Measurements from ENCODE around the gene KIAA1328. TPM values are rescaled to one million over a fixed set of nuclear protein-coding genes. Genes with fewer than 3 reads are reported as not detected.

The KIAA1328 gene
- total and polyA plus RNA-seq, 4 experiments from 2014 or later, result 6.9 to 15.7 (median 12.8) TPM

DNA sequence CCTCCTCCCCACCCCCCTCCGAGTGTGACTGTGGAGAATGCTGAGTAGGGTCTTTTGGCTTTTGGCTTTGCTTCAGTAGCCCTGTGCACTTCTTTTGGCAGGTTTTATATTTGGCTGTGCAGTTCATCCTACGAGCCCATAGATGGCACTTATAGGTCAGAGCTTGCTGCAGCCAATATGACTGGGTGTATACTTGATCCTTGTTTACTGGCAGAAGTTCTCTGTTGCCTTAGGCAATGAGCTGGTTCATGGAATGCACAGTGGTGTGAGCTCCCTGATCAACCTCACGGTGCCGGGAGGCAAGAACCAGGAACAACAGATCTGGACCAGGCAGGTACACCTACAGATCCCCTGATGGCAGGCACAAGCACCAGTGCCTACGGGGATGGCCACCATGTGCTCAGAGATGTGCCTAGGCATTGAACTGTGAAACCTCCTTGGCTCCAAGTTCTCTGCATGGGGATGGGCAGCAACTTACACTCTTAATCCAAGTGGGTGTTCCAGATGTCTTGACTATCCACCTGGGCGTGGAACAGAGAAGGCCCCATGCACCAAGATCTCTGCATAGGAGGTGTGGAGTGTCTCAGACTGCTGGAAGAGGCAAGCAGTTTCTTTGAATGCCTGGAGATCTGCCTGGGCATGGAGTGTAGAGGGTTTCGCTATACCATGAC lies 190.4 kb downstream of the KIAA1328 start:
- no peaks in the 10 kb centered on the region for H3K27me3 ChIP-seq (ENCODE audit: insufficient read depth, low read length)
- Mint-ChIP-seq H3K4me1 (no peaks in the 10 kb centered on the region), H3K9me3 (peaks cover 10 to 65% (median 62%) of the 10 kb centered on the region in 8 donors), H3K27ac (no peak overlapping the region), H3K27me3 (no peaks in the 10 kb centered on the region), H3K4me3 (no peak overlapping the region), H3K36me3 (peaks cover 52 to 63% of the 10 kb centered on the region in 2 donors)
- DNase-seq, result no peak
- intact Hi-C loops (cut with micrococcal nuclease), result no loop called here
- CTCF ChIA-PET (ENCODE audit: partially characterized antibody), result no interaction called here
- no peaks in the 10 kb centered on the region for H3K9me3 ChIP-seq (ENCODE audit: control insufficient read depth in 1 of 2, low read length in 2 of 2)
- POLR2A ChIA-PET (ENCODE audit: partially characterized antibody), result no interaction called here
- no peaks in the 10 kb centered on the region for H3K36me3 ChIP-seq (ENCODE audit: insufficient read depth, low read length)
- H3K4me1 ChIP-seq (ENCODE audit: insufficient read depth, low read length), result no peaks in the 10 kb centered on the region
- H3K27ac ChIP-seq (ENCODE audit: low read depth, low read length), result no peak overlapping the region
- H3K4me3 ChIP-seq (ENCODE audit: low read length in 2 of 2), result no peak overlapping the region

DNA sequence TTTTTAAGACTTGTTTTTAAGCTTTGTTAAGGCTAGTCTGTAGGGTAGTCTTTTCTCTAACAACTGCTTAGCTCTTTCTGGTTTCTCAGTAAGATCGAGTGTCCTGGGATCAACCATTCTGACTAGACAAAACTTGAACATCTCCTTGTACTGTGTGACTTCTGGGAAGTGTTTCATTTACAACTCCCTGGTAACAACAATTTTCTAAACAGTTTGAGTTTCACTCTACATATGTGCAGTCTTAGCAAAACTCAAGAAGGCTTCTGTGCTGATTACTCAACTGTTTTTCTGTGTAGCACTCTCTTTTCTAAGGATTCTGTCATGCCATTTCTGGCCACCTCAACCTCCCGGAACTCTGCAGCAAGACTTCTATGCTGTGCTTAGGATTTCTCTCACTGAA lies 204.5 kb downstream of the KIAA1328 start:
- ChIA-PET CTCF (ENCODE audit: partially characterized antibody) (no interaction called here), POLR2A (ENCODE audit: partially characterized antibody) (no interaction called here)
- Histone ChIP-seq H3K9me3 (ENCODE audit: control insufficient read depth in 1 of 2, low read length in 2 of 2) (no peaks in the 10 kb centered on the region), H3K36me3 (ENCODE audit: insufficient read depth, low read length) (no peaks in the 10 kb centered on the region), H3K27me3 (ENCODE audit: insufficient read depth, low read length) (no peaks in the 10 kb centered on the region), H3K4me1 (ENCODE audit: insufficient read depth, low read length) (no peaks in the 10 kb centered on the region), H3K4me3 (ENCODE audit: low read length in 2 of 2) (no peak overlapping the region), H3K27ac (ENCODE audit: low read depth, low read length) (no peak overlapping the region)
- no peak for DNase-seq
- H3K27me3 Mint-ChIP-seq, result no peaks in the 10 kb centered on the region
- H3K9me3 Mint-ChIP-seq, result peaks cover 2 to 68% (median 51%) of the 10 kb centered on the region in 8 donors
- H3K36me3 Mint-ChIP-seq, result peaks cover 38 to 83% of the 10 kb centered on the region in 2 donors
- intact Hi-C loops (cut with micrococcal nuclease), result no loop called here
- no peaks in the 10 kb centered on the region for H3K4me1 Mint-ChIP-seq
- no peak overlapping the region for H3K4me3 Mint-ChIP-seq
- H3K27ac Mint-ChIP-seq, result no peak overlapping the region

DNA sequence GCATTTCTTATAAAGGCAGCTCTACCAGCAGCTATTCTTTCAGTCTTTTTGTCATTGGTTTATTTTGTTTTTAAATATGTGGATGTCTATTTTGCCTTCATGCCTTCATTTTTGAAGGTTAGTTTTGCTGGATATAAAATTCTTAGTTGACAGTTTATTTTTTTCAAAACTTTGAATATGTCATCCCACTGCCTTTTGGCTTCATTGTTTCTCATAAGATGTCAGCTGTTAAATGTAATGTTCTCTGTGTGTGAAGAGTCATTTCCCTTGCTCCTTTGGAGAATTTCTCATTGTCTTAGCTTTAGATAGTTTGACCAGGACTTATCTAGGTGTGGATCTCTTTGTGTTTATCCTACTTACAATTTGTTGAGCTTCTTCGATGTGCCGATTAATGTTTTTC lies 213.5 kb downstream of the KIAA1328 start:
- H3K27ac Mint-ChIP-seq, result no peak overlapping the region
- DNase-seq, result peak in 1 of 5 donors; percentile 1
- intact Hi-C loops (cut with micrococcal nuclease), result no loop called here
- H3K36me3 Mint-ChIP-seq, result peaks cover 44 to 54% of the 10 kb centered on the region in 2 donors
- peaks cover 0 to 1% (median 0%) of the 10 kb centered on the region in 4 donors for H3K4me1 Mint-ChIP-seq
- CTCF ChIA-PET (ENCODE audit: partially characterized antibody), result no interaction called here
- H3K4me3 ChIP-seq (ENCODE audit: low read length in 2 of 2), result no peak overlapping the region
- peaks cover 0 to 4% of the 10 kb centered on the region in 2 donors for H3K9me3 ChIP-seq (ENCODE audit: control insufficient read depth in 1 of 2, low read length in 2 of 2)
- H3K36me3 ChIP-seq (ENCODE audit: insufficient read depth, low read length), result no peaks in the 10 kb centered on the region
- no peaks in the 10 kb centered on the region for H3K27me3 ChIP-seq (ENCODE audit: insufficient read depth, low read length)
- peaks cover 8 to 61% (median 43%) of the 10 kb centered on the region in 8 donors for H3K9me3 Mint-ChIP-seq
- H3K4me3 Mint-ChIP-seq, result no peak overlapping the region
- H3K4me1 ChIP-seq (ENCODE audit: insufficient read depth, low read length), result no peaks in the 10 kb centered on the region
- POLR2A ChIA-PET (ENCODE audit: partially characterized antibody), result no interaction called here
- no peak overlapping the region for H3K27ac ChIP-seq (ENCODE audit: low read depth, low read length)
- no peaks in the 10 kb centered on the region for H3K27me3 Mint-ChIP-seq

DNA sequence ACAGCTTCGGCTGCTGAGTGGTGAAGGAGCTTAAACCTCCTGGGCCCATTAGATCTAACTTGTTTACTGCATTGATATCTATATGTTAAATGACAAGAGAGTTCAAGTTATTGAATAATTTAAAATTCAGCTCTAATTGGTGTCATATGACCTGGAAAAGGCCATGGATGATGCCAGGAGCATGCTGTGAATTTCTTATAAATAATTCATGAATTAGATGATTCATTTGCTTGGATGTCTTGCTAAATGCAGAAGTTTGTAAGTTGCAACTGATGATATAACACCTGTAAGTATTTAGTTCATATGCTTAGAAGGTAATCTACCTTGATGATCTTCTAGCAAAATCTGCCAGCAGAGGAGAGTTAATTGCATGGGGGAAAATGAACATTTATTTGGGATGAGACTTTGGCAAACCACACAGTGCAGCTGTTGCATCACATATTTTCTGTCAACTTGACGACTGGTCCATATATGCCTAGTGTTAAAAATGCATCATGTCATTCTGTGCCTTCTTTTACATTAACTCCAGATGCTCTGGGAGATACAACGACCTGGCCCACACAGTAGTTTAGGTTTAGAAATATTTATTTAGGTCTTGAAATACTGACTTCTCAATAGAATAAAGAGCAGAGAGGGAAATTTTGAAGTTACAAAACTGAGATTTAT lies 226.3 kb downstream of the KIAA1328 start:
- Mint-ChIP-seq H3K4me1 (no peaks in the 10 kb centered on the region), H3K4me3 (no peak overlapping the region), H3K9me3 (peaks cover 0 to 62% (median 33%) of the 10 kb centered on the region in 8 donors), H3K27me3 (no peaks in the 10 kb centered on the region), H3K36me3 (peaks cover 27 to 43% of the 10 kb centered on the region in 2 donors), H3K27ac (no peak overlapping the region)
- POLR2A ChIA-PET (ENCODE audit: partially characterized antibody), result no interaction called here
- Histone ChIP-seq H3K9me3 (ENCODE audit: control insufficient read depth in 1 of 2, low read length in 2 of 2) (no peaks in the 10 kb centered on the region), H3K4me3 (ENCODE audit: low read length in 2 of 2) (no peak overlapping the region), H3K4me1 (ENCODE audit: insufficient read depth, low read length) (no peaks in the 10 kb centered on the region), H3K27ac (ENCODE audit: low read depth, low read length) (no peak overlapping the region), H3K36me3 (ENCODE audit: insufficient read depth, low read length) (no peaks in the 10 kb centered on the region), H3K27me3 (ENCODE audit: insufficient read depth, low read length) (no peaks in the 10 kb centered on the region)
- no peak for DNase-seq
- CTCF ChIA-PET (ENCODE audit: partially characterized antibody), result no interaction called here
- intact Hi-C loops (cut with micrococcal nuclease), result no loop called here

DNA sequence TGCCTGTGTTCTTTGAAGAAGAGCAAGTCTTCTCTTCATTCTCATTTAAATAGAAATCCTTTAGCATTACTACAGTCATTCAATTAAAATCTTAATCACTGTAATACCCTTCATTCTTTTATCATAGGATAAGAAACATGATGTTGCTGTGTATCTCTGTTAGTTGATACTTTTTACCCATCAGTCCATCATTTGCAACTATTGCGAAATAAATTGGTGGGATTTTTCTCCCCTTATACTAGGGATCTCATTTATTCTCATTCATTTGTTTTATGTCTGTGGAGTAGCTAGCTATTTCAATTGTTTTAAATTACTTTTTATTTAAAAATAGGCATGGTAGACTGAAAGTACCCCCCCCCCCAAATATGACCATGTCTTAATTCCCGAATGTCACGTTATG lies 235.3 kb downstream of the KIAA1328 start:
- Histone ChIP-seq H3K27ac (ENCODE audit: low read depth, low read length) (no peak overlapping the region), H3K4me3 (ENCODE audit: low read length in 2 of 2) (no peak overlapping the region), H3K4me1 (ENCODE audit: insufficient read depth, low read length) (no peaks in the 10 kb centered on the region), H3K27me3 (ENCODE audit: insufficient read depth, low read length) (no peaks in the 10 kb centered on the region), H3K36me3 (ENCODE audit: insufficient read depth, low read length) (no peaks in the 10 kb centered on the region), H3K9me3 (ENCODE audit: control insufficient read depth in 1 of 2, low read length in 2 of 2) (no peaks in the 10 kb centered on the region)
- Mint-ChIP-seq H3K36me3 (peaks cover 32 to 47% of the 10 kb centered on the region in 2 donors), H3K27ac (no peak overlapping the region), H3K4me3 (no peak overlapping the region), H3K4me1 (peaks cover 0 to 3% (median under 1%) of the 10 kb centered on the region in 4 donors), H3K9me3 (peaks cover 0 to 14% (median 9%) of the 10 kb centered on the region in 8 donors), H3K27me3 (no peaks in the 10 kb centered on the region)
- intact Hi-C loops (cut with micrococcal nuclease), result no loop called here
- CTCF ChIA-PET (ENCODE audit: partially characterized antibody), result no interaction called here
- POLR2A ChIA-PET (ENCODE audit: partially characterized antibody), result no interaction called here
- no peak for DNase-seq

DNA sequence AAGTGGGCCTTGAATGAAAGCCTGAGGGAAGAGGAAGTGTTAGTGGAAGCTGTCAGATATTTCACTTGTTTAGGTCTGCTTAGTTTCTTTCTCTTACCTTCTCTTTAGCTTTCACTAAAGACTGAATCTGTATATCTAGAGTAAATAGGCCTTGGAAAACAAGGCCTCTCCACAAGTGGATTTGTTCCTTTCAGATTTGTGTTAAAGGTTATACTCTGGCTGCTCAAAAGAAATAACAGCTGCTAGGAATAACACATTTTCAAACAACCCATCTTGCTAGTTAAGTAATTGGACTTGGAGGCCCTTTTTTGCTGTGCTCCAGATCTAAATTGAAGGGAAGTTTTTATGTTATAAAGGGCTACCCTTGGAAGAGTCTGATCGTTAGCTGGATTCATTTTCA lies 236.3 kb downstream of the KIAA1328 start:
- H3K27ac Mint-ChIP-seq, result no peak overlapping the region
- Histone ChIP-seq H3K36me3 (ENCODE audit: insufficient read depth, low read length) (no peaks in the 10 kb centered on the region), H3K4me1 (ENCODE audit: insufficient read depth, low read length) (no peaks in the 10 kb centered on the region), H3K27ac (ENCODE audit: low read depth, low read length) (no peak overlapping the region), H3K9me3 (ENCODE audit: control insufficient read depth in 1 of 2, low read length in 2 of 2) (no peaks in the 10 kb centered on the region), H3K4me3 (ENCODE audit: low read length in 2 of 2) (no peak overlapping the region), H3K27me3 (ENCODE audit: insufficient read depth, low read length) (no peaks in the 10 kb centered on the region)
- H3K9me3 Mint-ChIP-seq, result peaks cover 0 to 19% (median 11%) of the 10 kb centered on the region in 8 donors
- peaks cover 0 to 5% (median 2%) of the 10 kb centered on the region in 4 donors for H3K4me1 Mint-ChIP-seq
- ChIA-PET CTCF (ENCODE audit: partially characterized antibody) (no interaction called here), POLR2A (ENCODE audit: partially characterized antibody) (no interaction called here)
- H3K36me3 Mint-ChIP-seq, result peaks cover 37 to 53% of the 10 kb centered on the region in 2 donors
- no peaks in the 10 kb centered on the region for H3K27me3 Mint-ChIP-seq
- DNase-seq, result no peak
- no peak overlapping the region for H3K4me3 Mint-ChIP-seq
- intact Hi-C loops (cut with micrococcal nuclease), result no loop called here

DNA sequence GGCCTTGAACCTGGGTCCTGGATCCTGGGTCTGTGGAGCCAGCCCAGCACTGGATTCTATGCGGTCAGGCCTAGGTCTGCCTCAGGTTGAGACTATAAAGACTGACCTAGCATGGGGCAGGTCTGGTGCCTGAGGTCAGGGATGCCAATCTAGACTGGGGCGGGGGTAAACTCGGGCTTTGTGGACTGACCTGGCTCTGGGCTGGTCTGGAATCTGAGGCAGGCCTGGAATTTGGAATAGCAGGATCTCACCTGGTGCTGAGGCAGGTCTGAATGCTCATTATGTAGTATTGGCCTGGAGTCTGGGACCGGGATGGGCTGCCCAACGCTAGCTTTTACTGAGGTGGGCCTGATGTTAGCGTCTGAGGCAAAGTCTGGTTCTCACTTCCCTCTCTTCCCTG lies 256.0 kb downstream of the KIAA1328 start:
- DNase-seq, result no peak
- Mint-ChIP-seq H3K4me1 (no peaks in the 10 kb centered on the region), H3K9me3 (peaks cover 0 to 38% (median 21%) of the 10 kb centered on the region in 8 donors), H3K27me3 (no peaks in the 10 kb centered on the region), H3K4me3 (no peak overlapping the region), H3K27ac (no peak overlapping the region), H3K36me3 (peaks cover 36 to 62% of the 10 kb centered on the region in 2 donors)
- Histone ChIP-seq H3K4me3 (ENCODE audit: low read length in 2 of 2) (no peak overlapping the region), H3K36me3 (ENCODE audit: insufficient read depth, low read length) (no peaks in the 10 kb centered on the region), H3K27me3 (ENCODE audit: insufficient read depth, low read length) (no peaks in the 10 kb centered on the region), H3K4me1 (ENCODE audit: insufficient read depth, low read length) (no peaks in the 10 kb centered on the region), H3K9me3 (ENCODE audit: control insufficient read depth in 1 of 2, low read length in 2 of 2) (no peaks in the 10 kb centered on the region), H3K27ac (ENCODE audit: low read depth, low read length) (no peak overlapping the region)
- ChIA-PET POLR2A (ENCODE audit: partially characterized antibody) (no interaction called here), CTCF (ENCODE audit: partially characterized antibody) (no interaction called here)
- intact Hi-C loops (cut with micrococcal nuclease), result no loop called here
